Pancreas (tissue), 10 donors: ENCODE results near the gene KCNN1. TPM values are rescaled to one million over a fixed set of nuclear protein-coding genes. Genes with fewer than 3 reads are reported as not detected.

ENCODE experiments used
- ATAC-seq, 4 donors: fragments of 200-7000 bp; cut with Tn5 transposase; one replicate each; pipeline versions ENCODE4 v1.8.0 to v1.9.1; 2020; ENCODE audit warnings: mild to moderate bottlenecking in 4 of 4, moderate library complexity in 4 of 4
- DNase-seq, 6 donors: peaks; one replicate each; pipeline ENCODE4 v3.0.0-alpha.2; 2020
- FAIRE-seq: peaks from 2 replicates; lab custom pipeline; 2012; peaks lifted over from hg19 to GRCh38; lab: Jason Lieb, UNC
- H3K27ac ChIP-seq, 4 donors: fragments of 200-600 bp; sonication (generic); 1 replicate in 3 of 4; 2 replicates in 1 of 4; pipeline versions ENCODE4 v1.5.0 to v1.8.0; 2020
- H3K27me3 ChIP-seq, 4 donors: fragments of 200-600 bp; one replicate each; pipeline ENCODE4 v1.8.0; 2021
- H3K36me3 ChIP-seq, 3 donors: fragments of 200-600 bp; sonication (generic) in 1 of 3; one replicate each; pipeline versions ENCODE4 v1.5.0 to v1.8.0; 2020 to 2021
- H3K4me1 ChIP-seq, 3 donors: fragments of 200-600 bp; one replicate each; pipeline ENCODE4 v1.8.0; 2021
- H3K4me3 ChIP-seq, 4 donors: fragments of 200-600 bp; sonication (generic) in 2 of 4; one replicate each; pipeline versions ENCODE4 v1.5.0 to v1.8.0; 2020 to 2021
- H3K9me3 ChIP-seq, 4 donors: fragments of 200-600 bp; one replicate each; pipeline ENCODE4 v1.8.0; 2021
- WGBS, 2 donors: extraction: QIAGEN DNeasy Blood & Tissue Kit; methylation state at CpG; one replicate each; pipeline ENCODE4 v1.1.7; 2013; 5-methylcytosine and 5-hydroxymethylcytosine counted together
- intact Hi-C, 3 donors: fragments of 100-400 bp; cut with DNase I; formaldehyde crosslinking; loops; one replicate each; pipeline versions ENCODE4 v1.11.1 to v1.14.2; 2022
- polyA plus RNA-seq, 2 donors: library from polyadenylated mRNA; stranded (reverse); fragments of 200-250 nt; gene quantifications; one replicate each; pipeline ENCODE4 v1.2.3, GENCODE V29; 2013
- total RNA-seq, 6 donors: library from RNA; stranded (reverse); fragmentation: NEBNext Ultra II Directional in 4 of 6; extraction: Animal tissue kit (Norgen Biotek cat#: 25700) in 4 of 6; gene quantifications; one replicate each; pipeline versions ENCODE4 v1.2.1 to v1.2.4, GENCODE V29; 2021 to 2023
- TF ChIP-seq, protein P1 (sequence below), 4 donors: fragments of 200-600 bp; sonication (generic) in 3 of 4; IDR thresholded peaks; one replicate each; pipeline versions ENCODE4 v1.5.0 to v1.8.0; 2021; ENCODE audit warnings: antibody characterized with exemption in 4 of 4
- donor health status: healthy with polysubstance abuse.
- donor health status: DM: no; HTN: no; CAD: no; lungs with moderate emphysema.
- donor health status: DM: no; HTN: no; CAD: no.
- donor health status: control.
- donor health status: control.
- donor health status: Bipolar disorder and iron deficiency.
- donor health status: DM: yes; HTN: yes; CAD: no.
- donor health status: DM: no; HTN: no; CAD: no.
- donor health status: DM: no; HTN: no; CAD: no.
- donor health status: DM: yes; HTN: yes; CAD: no.

Gene KCNN1
- total and polyA plus RNA-seq, 8 donors, result 0.08 to 0.33 (median 0.19) TPM; not detected in 5

DNA sequence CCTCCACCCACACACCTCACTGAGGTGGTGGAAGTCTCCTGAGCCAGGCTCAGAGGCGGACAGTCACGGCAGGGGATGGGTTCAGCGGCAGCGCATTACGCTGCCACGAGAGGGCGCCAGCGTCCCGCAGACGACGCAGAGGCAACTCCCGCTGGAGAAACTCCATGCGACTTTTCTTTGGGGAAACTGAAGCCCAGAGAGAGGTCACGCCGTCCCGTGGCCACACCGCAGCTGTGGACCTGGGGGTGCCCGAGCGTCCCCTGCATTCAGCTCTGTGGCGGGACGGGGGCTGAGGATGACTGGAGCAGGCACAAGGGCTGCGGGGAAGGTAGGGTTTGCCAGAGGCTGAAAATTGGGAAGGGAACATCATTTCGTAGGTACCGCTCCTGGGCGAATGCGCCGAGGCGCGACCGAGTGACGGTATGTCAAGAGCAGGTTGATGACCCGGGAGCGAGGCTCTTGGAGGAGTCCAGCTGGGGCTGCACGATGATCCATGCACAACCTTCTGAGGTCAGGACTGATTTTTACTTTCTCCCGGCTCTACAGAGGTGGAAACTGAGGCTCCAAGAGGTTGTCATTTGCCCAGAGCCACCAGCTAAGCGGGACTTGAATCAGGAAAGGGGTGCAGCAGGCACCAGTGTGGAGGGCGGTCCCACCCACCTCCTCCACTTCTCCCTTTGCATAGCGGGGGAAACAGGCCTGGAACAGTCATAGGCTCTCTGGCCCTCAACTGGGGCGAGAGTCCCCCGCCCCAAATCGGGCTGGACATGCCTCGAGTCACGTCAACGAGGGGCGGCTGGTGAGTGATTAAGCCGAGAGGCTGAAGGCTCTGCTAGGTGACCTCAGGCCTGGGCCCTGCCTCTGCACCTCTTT, 40.4 kb downstream of the KCNN1 start:
- Histone ChIP-seq H3K36me3 (no peaks in the 10 kb centered on the region), H3K4me3 (peak overlapping the region; percentile 20 to 53 (median 32)), H3K9me3 (no peaks in the 10 kb centered on the region), H3K4me1 (peaks cover 0 to 9% (median 0%) of the 10 kb centered on the region in 3 donors), H3K27ac (peak overlapping the region; percentile 58 to 89 (median 76)), H3K27me3 (no peaks in the 10 kb centered on the region)
- intact Hi-C loops, result loop anchor here in 1 of 3 donors (1.0 kb wide), 1 partner anchor 51 kb away; no protein-coding TSS in a partner anchor
- TF ChIP-seq, protein P1, sequence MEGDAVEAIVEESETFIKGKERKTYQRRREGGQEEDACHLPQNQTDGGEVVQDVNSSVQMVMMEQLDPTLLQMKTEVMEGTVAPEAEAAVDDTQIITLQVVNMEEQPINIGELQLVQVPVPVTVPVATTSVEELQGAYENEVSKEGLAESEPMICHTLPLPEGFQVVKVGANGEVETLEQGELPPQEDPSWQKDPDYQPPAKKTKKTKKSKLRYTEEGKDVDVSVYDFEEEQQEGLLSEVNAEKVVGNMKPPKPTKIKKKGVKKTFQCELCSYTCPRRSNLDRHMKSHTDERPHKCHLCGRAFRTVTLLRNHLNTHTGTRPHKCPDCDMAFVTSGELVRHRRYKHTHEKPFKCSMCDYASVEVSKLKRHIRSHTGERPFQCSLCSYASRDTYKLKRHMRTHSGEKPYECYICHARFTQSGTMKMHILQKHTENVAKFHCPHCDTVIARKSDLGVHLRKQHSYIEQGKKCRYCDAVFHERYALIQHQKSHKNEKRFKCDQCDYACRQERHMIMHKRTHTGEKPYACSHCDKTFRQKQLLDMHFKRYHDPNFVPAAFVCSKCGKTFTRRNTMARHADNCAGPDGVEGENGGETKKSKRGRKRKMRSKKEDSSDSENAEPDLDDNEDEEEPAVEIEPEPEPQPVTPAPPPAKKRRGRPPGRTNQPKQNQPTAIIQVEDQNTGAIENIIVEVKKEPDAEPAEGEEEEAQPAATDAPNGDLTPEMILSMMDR (IDR thresholded peaks at IDR 0.05), result peak; percentile 94 to 98 (median 96)
- no peak for FAIRE-seq
- peak; percentile 85 to 93 (median 90) for ATAC-seq
- WGBS, 2 donors, result 1% methylated on average over 46 of the region's 46 CpGs
- DNase-seq, result peak; percentile 73 to 96 (median 89)

DNA sequence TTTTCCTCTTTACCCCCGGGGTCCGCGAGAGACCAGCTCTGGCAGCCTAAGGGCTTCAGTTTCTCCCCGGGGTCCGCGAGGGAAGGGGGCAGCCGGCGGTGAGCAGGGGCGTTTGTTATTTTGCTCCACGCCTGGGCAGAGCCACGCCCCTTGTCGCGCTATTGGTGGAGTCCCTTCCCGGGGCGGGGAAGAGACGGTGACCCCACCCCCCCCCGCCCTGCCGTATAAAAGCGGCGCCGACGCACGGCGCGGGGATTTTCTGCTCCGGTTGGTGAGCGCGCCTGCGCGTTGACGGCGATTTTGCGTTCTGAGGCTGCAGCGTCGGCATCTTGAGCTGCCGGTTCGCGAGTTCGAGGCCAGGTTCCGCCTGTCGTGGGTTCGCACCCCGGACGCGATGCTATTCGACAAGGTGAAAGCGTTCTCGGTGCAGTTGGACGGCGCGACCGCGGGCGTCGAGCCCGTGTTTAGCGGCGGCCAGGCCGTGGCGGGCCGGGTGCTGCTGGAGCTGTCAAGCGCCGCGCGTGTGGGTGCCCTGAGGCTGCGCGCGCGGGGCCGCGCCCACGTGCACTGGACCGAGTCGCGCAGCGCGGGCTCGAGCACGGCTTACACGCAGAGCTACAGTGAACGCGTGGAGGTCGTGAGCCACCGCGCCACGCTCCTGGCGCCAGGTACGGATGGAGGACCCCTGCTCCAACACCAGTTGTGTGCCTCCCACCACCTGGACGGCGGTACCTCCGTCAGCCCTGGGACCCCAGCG, 41.2 kb downstream of the KCNN1 start, which contains the start of gene ARRDC2:
TSS of gene ARRDC2 (plus strand) at position 254 of the 757 bp plus-strand sequence. CDS start at position 395, 141 bp downstream.
- Histone ChIP-seq H3K36me3 (no peaks in the 10 kb centered on the region), H3K27ac (peak within 1 kb of the TSS; percentile 58 to 89 (median 76)), H3K27me3 (no peaks in the 10 kb centered on the region), H3K4me1 (peaks cover 0 to 9% (median 0%) of the 10 kb centered on the region in 3 donors), H3K4me3 (peak within 1 kb of the TSS; percentile 20 to 53 (median 32)), H3K9me3 (no peaks in the 10 kb centered on the region)
- ATAC-seq, result peak; percentile 91 to 95 (median 92)
- peak; percentile 86 to 96 (median 92) for DNase-seq
- TF ChIP-seq, protein P1 (IDR thresholded peaks at IDR 0.05), result no peak
- 17 to 18% methylated on average over 87 to 92 of the region's 92 CpGs for WGBS, 2 donors
- no peak for FAIRE-seq
- intact Hi-C loops, result loop anchor here in 1 of 3 donors (1.0 kb wide), 1 partner anchor 50 kb away; no protein-coding TSS in a partner anchor

DNA sequence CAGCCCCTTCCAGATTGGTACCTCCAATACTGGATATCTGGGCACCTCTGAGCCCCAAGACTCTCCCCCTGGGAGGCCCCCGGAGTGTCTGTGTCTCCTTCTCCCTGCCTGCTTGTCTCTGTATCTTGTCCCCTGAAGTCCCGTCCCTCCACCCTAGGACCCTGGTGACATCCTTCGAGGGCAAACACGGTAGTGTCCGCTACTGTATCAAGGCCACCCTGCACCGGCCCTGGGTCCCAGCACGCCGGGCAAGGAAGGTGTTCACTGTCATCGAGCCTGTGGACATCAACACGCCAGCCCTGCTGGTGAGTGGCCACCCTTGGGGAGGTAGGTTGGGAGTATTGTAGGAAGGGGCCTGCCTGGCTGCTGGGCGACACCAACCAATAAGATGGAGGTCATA, 41.9 kb downstream of the KCNN1 start:
- Histone ChIP-seq H3K9me3 (no peaks in the 10 kb centered on the region), H3K4me3 (peak overlapping the region in 2 of 4 donors; percentile 39 to 53), H3K27ac (peak overlapping the region in 1 of 4 donors; percentile 89), H3K27me3 (no peaks in the 10 kb centered on the region), H3K4me1 (peaks cover 0 to 9% (median 0%) of the 10 kb centered on the region in 3 donors), H3K36me3 (peaks cover 0 to 2% (median 0%) of the 10 kb centered on the region in 3 donors)
- TF ChIP-seq, protein P1 (IDR thresholded peaks at IDR 0.05), result no peak
- 94 to 97% methylated on average over 11 of the region's 11 CpGs for WGBS, 2 donors
- FAIRE-seq, result no peak
- no peak for ATAC-seq
- intact Hi-C loops, result no loop called here
- peak in 1 of 6 donors; percentile 29 for DNase-seq

DNA sequence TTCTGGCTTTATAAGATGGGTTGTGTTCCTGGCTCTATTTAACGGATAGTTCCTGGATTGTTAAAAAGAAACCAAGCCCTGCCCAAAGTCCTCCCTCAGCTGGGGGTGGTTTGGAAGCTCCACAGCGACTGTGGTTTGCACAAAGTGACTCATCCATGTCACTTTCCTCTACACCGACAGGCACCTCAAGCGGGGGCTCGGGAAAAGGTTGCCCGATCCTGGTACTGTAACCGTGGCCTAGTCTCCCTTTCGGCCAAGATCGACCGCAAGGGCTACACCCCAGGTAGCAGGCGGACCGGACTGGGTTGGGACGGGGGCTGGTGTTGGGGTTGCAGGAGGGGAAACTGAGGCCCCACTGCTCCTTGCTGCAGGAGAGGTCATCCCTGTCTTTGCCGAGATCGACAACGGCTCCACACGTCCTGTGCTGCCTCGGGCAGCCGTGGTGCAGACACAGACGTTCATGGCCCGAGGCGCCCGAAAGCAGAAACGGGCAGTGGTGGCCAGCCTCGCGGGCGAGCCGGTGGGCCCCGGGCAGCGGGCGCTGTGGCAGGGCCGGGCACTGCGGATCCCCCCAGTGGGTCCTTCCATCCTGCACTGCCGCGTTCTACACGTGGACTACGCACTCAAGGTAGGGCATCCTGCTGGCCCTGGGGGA, 42.6 kb downstream of the KCNN1 start:
- intact Hi-C loops, result loop anchor here in 1 of 3 donors (5.0 kb wide), 1 partner anchor 53 kb away; no protein-coding TSS in a partner anchor
- Histone ChIP-seq H3K4me1 (peaks cover 0 to 9% (median 0%) of the 10 kb centered on the region in 3 donors), H3K9me3 (no peaks in the 10 kb centered on the region), H3K27ac (peak overlapping the region in 1 of 4 donors; percentile 89), H3K4me3 (peak overlapping the region in 1 of 4 donors; percentile 53), H3K36me3 (peaks cover 0 to 3% (median 0%) of the 10 kb centered on the region in 3 donors), H3K27me3 (no peaks in the 10 kb centered on the region)
- WGBS, 2 donors, result 93 to 95% methylated on average over 37 of the region's 37 CpGs
- TF ChIP-seq, protein P1 (IDR thresholded peaks at IDR 0.05), result no peak
- ATAC-seq, result no peak
- no peak for FAIRE-seq
- peak in 1 of 6 donors; percentile 23 for DNase-seq
